Tibial nerve (tissue), 3 donors: ENCODE data around the gene DLGAP1.
"Not testable (repeated sequence)": the region's sequence is repeated elsewhere in the genome, so short reads cannot be mapped to it uniquely, and the experiment has no call there.

Experiments
- POLR2A ChIP-seq, 2 donors: fragments of 450-650 bp; IDR thresholded peaks; one replicate each; pipeline ENCODE4 v1.6.1; 2017; ENCODE audit warnings: antibody characterized with exemption in 2 of 2, mild to moderate bottlenecking in 2 of 2, moderate library complexity in 2 of 2
- TF ChIP-seq, protein P1 (sequence below), 5 experiments: fragments of 200-600 bp in 3 of 5; fragments of 450-650 bp in 2 of 5; sonication (generic) in 3 of 5; IDR thresholded peaks; one replicate each; pipeline ENCODE4 v1.5.1; 2016 to 2019; ENCODE audit warnings: antibody characterized with exemption in 5 of 5, mild to moderate bottlenecking in 3 of 5, moderate library complexity in 2 of 5

DNA sequence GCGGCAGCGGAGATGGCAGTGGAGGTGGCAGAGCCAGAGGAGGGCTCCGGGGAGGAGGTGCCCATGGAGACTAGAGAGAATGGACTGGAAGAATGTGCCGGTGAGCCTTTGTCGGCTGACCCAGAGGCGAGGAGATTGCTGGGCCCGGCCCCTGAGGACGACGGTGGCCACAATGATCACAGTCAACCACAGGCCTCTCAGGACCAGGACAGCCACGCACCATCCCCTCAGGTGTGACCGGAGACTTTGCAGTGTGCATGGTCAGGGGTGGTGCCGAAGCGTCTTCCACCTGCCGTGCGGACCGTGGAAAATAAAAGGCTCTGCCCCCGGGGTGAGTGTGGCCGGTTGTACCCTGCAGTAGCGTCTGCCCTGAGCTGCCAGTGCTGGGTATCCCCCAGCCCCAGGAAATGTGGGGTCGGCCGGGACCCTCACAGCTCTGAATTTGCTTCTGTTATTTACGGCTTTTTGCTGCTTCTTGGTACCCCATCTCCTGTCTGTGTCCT is 874.5 kb downstream of the DLGAP1 start:
- TF ChIP-seq, protein P1, sequence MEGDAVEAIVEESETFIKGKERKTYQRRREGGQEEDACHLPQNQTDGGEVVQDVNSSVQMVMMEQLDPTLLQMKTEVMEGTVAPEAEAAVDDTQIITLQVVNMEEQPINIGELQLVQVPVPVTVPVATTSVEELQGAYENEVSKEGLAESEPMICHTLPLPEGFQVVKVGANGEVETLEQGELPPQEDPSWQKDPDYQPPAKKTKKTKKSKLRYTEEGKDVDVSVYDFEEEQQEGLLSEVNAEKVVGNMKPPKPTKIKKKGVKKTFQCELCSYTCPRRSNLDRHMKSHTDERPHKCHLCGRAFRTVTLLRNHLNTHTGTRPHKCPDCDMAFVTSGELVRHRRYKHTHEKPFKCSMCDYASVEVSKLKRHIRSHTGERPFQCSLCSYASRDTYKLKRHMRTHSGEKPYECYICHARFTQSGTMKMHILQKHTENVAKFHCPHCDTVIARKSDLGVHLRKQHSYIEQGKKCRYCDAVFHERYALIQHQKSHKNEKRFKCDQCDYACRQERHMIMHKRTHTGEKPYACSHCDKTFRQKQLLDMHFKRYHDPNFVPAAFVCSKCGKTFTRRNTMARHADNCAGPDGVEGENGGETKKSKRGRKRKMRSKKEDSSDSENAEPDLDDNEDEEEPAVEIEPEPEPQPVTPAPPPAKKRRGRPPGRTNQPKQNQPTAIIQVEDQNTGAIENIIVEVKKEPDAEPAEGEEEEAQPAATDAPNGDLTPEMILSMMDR (IDR thresholded peaks at IDR 0.05), result not testable (repeated sequence)
- not testable (repeated sequence) for TF ChIP-seq POLR2A (IDR thresholded peaks at IDR 0.05)
